Middle frontal gyrus (tissue), 1 donor: ENCODE results near the gene KLHL25.

ENCODE experiments used
- DNase-seq: peaks from one replicate; pipeline ENCODE4 v3.0.0-alpha.2; 2015; ENCODE audit warnings: low spot score; ENCODE audit errors: extremely low spot score

Gene KLHL25

DNA sequence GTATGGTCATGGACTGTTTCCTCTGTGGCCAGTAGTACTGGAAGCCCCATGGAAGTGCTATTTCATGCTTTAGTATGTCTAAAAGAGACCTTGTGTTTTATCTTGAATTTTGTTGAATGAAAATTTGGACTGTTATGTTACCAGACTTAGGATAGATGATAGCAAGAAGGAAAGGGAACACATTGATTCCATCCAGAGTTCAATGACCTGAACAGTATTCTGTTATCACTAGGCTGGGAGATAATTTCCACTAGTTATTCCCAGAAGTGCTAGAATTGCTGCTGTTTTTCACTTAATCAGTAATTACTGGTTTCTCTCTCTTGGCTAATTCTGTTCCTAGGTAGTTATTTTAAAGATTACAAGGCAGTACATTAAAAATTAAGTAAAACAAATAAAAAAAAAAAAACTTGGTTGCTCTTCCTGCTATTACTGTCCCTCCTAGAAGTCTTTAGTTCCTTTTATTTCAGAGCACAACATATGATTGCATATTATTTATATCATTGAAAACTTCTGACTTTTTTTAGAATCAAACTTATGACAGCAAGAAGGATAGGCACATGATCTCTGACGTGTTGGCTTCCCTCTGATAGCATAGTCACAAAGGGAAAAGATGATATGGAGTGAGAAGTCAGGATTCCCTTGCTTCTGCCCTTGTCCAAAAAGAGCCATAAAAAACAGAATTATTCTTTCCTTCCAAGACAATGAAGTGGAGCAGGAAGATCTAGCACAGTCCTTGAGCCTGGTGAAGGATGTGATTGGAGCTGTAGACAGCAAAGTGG, 72.2 kb downstream of the KLHL25 start:
- no peak for DNase-seq

DNA sequence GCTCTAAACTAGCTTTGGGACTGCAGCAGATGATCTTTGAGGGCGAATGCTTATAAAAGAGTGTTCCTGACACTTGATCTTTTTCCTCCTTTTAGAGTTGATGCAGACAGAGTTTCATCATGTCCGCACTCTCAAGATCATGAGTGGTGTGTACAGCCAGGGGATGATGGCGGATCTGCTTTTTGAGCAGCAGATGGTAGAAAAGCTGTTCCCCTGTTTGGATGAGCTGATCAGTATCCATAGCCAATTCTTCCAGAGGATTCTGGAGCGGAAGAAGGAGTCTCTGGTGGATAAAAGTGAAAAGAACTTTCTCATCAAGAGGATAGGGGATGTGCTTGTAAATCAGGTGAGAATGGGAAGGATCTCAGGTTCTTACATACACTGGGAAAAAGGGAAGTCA, 75.7 kb downstream of the KLHL25 start:
- no peak for DNase-seq

DNA sequence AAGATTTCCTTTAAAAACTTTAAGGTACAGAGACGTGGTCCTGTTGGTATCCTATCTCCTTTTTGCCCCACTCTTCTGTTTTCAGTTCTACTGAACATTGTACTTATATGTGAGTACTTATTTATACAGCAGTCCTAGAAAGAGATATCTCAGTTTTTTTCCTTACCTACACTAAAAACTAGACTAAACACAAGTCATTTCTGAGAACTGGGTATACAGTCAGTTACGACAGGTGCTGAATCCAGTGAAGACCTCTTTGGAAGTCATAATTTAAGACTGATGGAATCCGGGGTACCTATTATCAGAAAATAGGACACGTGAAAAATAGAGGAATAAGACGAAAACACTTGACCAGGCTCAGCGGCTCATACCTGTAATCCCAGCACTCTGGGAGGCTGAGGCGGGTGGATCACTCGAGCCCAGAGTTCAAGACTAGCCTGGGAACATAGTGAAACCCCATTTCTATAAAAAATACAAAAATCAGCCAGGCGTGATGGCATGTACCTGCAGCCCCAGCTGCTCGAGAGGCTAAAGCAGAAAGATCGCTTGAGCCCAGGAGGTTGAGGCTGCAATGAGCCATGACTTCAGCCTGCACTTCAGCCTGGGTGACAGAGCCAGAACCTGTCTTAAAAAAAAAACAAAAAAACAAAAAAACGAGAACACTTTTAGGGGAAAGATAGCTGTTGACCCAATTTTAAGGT, 76.3 kb downstream of the KLHL25 start:
- DNase-seq, result no peak

DNA sequence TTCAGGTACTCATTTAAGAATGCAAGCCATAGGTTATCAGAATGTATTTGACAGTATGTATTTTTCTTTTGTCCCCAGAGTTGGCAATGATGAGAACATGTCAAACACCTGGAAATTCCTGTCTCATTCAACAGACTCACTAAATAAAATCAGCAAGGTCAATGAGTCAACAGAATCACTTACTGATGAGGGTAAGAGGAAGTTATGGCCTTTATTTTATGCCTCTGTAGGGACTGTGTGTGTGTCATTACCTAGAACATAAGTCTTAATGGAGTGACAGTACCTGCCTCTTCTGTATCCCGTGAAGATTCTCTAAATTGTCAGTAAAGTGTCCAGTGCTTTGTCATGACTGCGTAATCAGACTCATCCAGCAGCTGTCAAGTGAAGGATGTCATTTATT, 77.5 kb downstream of the KLHL25 start:
- no peak for DNase-seq

DNA sequence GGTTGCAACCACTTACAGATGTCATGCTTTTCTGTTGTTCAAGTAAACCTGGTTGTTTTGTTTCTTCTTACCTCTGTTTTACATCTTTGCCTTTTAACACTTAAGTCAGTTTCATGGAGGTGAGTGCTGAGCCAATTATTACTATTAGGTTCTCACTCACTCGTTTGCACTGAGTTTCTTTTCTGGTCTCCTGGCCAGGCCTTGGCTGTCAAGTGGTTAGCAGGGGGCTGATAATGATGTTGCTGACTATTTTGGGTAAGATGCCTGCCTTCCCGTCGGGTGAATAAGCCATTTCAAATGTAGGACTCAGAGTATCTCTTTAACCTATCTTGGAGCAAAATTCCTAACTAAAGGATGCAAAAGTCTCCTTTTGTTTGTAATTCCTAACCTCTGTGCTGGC, 78.5 kb downstream of the KLHL25 start:
- no peak for DNase-seq

DNA sequence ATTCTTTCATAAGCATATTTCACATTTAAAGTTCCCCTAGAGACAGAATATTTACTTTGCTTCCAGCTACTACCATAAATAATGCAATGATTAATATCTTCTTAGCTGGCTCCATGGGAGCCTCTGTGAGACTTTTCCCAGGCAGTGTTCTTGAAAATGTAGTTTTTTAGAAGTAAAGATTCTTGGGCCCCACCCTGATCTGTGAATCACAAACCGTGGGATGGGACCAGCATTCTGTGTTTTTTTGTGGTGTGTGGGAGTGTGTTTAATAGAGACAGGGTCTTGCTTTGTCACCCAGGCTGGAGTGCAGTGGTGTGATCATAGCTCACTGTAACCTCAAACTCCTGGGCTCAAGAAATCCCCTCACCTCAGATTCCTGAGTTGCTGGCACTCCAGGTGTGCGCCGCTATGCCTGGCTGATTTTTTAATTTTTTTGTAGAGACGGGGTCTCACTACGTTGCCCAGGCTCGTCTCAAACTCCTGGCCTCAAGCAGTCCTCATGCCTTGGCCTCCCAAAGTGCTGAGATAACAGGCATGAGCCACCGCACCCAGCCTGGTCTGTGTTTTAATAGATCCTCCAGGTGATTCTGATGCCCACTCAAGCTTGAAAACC, 83.0 kb downstream of the KLHL25 start:
- no peak for DNase-seq

DNA sequence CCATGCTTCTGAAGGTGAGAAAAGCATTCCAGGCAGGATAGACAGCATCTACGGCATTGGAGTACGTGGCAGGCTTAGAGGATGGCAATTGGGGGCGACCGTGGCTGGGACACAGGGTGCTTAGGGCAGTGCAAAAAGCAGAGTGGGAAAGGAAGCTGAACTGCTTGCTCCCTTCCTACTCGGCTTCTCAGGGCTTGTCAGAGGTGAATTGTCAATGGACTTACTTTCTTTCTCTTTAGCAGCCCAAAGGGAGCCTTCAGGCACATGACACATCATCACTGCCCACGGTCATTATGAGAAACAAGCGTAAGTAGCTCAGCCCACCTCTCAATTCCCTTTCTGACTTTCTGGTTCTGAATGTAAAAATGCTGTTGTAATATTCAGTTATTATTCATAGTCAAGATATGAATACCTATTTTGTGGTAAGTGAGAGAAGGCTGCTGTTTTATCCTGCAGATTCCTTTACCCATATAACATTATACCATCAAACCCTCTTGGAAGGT, 84.3 kb downstream of the KLHL25 start:
- DNase-seq, result no peak
